Stimulated activated CD8-positive, alpha-beta memory T cell treated with anti-CD3 and anti-CD28 coated beads, Interleukin-4, amount 100 ng/mL, for 4 hours (primary cell): ENCODE data around the gene TBL1Y.
"Not testable (repeated sequence)": the region's sequence is repeated elsewhere in the genome, so short reads cannot be mapped to it uniquely, and the experiment has no call there.

Source experiments
- DNase-seq, 2 donors: peaks; one replicate each; pipeline ENCODE4 v3.0.0-alpha.2; 2020; ENCODE audit warnings: low read depth in 2 of 2, low spot score in 1 of 2

The TBL1Y gene

DNA sequence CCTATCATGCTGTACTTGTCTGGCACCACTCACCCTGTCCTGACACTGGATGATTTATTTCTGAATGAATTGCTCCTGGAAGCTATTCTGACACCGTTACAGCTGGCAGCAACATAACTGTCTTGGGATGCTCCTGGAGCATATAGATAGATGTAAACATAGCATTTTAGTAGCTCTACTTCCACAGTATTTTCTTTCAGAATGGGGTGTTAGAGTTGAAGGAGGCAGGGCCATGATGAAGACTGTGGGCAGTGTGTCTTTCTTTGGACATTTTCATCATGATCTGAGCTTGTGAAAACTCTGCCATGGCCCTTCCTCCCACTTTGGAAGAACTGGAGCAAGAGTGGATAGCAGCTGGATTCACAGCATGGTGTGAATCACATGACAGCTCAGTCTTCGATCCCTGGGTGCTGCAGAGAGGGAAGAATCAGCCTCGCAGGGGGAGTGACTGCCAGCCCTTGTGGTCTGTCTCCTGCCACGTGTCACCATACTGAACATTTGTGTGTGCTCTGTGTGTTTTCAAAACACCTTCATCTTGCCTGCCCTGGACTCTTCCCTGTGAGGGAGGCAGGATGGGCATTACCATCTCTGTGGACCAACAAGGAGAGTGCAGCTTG, 61.9 kb downstream of the TBL1Y start:
- no peak for DNase-seq

GRCh38 chrY:6974971-6975370, 64.5 kb downstream of the TBL1Y start:
- no peak for DNase-seq

- DNase-seq: no peak
Observed at GRCh38 chrY:6977783-6978182, 67.3 kb downstream of the TBL1Y start.

DNA sequence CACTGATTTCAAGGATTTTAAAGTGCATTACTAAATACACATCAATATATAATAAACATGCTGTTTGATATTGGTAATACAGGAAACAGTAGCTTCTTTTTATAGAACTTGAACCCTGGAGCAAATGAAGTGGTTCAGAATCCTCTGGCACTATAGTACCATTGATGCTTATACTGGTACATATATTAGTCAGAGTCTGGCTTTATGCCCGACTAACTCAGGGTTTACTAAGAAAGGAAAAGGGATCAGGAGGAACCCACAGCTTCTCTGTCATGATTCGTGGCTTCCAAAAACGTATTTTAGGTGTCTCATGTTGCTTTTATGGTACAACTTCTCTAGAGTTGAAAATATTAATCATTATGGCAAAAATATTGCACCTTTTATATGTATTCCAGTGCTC, 72.7 kb downstream of the TBL1Y start:
- no peak for DNase-seq

DNA sequence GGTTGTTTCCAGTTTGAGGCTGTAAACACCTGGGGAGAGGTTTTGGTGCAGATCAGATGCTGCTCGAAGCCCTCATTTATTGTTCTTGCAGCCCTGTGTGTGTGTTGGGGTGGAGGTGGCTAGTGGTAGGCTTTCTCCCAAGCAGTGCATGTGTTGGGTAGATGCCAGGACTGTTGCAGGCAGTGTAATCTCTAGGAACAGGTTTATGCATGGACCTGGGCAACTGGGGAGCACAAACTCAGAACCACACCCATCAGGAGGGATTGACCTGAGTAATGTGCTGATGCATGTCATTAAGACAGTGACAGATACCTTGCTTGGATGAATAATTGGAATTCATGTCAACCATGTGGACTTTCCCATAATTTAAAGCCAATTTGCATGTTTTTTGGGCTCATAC, 77.3 kb downstream of the TBL1Y start:
- no peak for DNase-seq

GRCh38 chrY:6989886-6990620, 79.6 kb downstream of the TBL1Y start:
- DNase-seq: no peak

- no peak for DNase-seq
Observed at GRCh38 chrY:6992041-6992440, 81.5 kb downstream of the TBL1Y start.

- no peak for DNase-seq
Observed at GRCh38 chrY:6995987-6996386, 85.5 kb downstream of the TBL1Y start.

DNA sequence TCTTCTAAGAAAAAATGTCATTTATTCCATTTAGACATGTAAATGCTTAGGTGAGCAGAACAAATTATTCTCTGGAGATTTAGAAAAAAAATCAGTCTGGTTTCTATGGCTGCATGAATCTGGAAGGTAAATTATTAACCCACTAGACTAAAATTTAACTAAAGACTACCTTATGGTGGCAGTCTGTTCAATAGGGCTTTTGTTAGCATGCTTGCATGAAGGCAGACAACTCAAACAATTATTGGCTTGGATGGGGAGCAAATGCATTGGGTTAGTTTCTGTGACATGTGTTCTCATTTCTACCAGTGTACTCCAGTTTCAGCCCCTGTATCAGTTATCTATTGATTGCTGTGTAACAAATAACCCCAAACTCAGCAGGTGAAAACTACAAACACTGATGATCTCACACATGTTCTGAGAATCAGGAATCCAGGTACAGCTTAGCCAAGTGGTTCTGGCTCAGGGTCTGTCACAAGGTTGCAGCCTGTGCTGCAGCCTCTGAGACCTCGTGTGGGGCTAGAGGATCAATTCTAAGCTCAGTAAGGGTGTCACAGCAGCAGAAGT, 87.1 kb downstream of the TBL1Y start:
- DNase-seq: no peak

GRCh38 chrY:6999905-7000304, 89.4 kb downstream of the TBL1Y start:
- DNase-seq: no peak

GRCh38 chrY:7002581-7002980, 92.1 kb downstream of the TBL1Y start:
- DNase-seq: no peak

DNA sequence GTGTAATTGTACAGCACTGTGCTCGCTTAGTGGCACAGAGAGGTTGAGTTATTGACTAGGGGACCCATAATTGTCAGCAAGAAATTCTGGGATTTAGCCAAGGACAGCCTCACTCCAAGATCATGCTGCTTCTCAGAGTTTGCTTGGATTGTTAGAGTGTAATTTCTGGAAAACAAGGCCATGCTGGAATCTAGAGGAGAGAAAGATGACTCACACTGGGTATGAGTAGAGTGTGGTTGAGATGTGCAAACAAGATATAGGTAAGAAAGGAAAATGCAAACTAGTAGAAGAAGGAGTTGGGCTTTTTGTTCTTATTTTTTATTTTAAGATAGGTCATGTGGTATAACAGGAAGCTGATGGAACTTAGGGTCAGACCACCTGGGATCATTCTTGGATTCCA, 97.4 kb downstream of the TBL1Y start:
- DNase-seq: no peak

- no peak for DNase-seq
Observed at GRCh38 chrY:7008578-7009355, 98.3 kb downstream of the TBL1Y start.

- no peak for DNase-seq
Observed at GRCh38 chrY:7013051-7013450, 102.6 kb downstream of the TBL1Y start.

- DNase-seq: no peak
Observed at GRCh38 chrY:7016521-7016920, 106.0 kb downstream of the TBL1Y start.

DNA sequence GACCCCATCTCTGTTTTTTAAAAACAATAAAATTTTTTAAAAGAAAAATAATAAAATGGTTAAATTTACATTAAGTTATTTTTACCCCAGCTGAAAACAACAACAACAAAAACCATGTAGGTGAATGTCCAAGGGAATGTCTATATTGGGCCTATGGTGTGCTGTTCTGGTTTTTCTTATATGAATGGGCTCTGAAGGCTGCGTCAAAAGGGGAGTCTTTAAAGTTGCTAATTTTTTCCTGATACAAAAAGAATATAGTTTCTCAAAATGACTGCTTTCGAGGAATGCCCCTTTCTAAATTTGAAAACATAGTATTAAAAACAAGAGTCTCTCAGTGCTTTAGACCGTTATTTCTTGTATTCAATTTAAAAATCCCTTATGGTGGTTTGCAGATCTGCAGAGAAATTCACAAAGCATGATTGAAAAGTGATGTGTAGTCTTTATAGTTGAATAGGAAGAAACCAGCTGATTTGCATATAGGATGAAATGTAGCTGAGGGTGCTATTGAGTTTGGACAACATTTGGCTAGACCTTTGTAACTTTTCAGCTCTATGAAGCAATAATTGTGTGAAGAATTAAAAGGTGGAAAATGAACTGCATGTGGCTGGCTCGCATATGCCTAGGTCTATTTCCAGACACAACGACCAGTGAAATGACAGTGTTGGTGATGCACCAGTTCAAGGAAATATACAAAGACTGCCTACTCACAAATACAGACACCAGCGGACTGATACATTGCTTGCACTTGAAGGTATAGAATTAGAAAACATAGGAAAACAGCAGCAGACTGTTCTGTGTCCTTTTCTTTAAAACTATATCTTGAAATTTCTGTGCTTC, 107.0 kb downstream of the TBL1Y start:
- no peak for DNase-seq

DNA sequence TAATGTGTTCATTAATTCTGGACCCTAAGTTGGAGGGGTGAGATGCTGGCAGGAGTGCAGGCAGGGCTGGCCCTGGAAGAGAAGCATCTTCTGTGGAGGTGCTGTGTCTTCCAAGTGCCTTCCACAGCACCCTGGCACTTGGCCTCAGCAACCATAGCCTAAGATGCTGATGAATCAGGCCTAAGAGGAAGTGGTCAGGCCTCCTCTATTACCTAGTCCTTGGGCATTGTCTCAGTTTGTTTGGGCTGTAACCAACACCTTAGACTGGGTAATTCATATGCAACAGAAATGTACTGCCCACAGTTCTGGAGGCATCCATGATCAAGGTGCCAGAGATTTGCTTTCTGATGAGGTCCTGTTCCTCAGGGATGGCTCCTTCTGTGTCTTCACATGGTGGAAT, 128.5 kb downstream of the TBL1Y start:
- DNase-seq: no peak

GRCh38 chrY:7040662-7041061, 130.2 kb downstream of the TBL1Y start:
- no peak for DNase-seq

GRCh38 chrY:7041983-7042382, 131.5 kb downstream of the TBL1Y start:
- no peak for DNase-seq

- DNase-seq: not testable (repeated sequence)
Observed at GRCh38 chrY:7052461-7052860, 142.0 kb downstream of the TBL1Y start.

GRCh38 chrY:7056886-7057285, 146.4 kb downstream of the TBL1Y start:
- DNase-seq: no peak
